HT1080 (cell line): ENCODE data around the gene KLRC2. TPM values are rescaled to one million over a fixed set of nuclear protein-coding genes. Genes with fewer than 3 reads are reported as not detected.

Source experiments
- total RNA-seq: library from RNA; depleted of rRNA; stranded (reverse); fragments of >200 nt; shearing (Covaris generic); gene quantifications from 2 replicates; pipeline ENCODE4 v1.2.3, GENCODE V29; 2014; rRNA removed

Gene KLRC2
- total RNA-seq, 1 experiment from 2014 or later = not detected

Other genes with a start within 250 kb of the KLRC2 start
- gene GABARAPL1, start 223.1 kb downstream of the KLRC2 start, total RNA-seq = 2.3 and 3.9 TPM in 2 replicates
- under 0.01 TPM in 1 of 2 replicates, not detected in the other for gene KLRD1, start 128.1 kb downstream of the KLRC2 start, total RNA-seq
- gene KLRK1, start 46.0 kb downstream of the KLRC2 start, total RNA-seq = not detected in 2 replicates
- not detected in 2 replicates for gene KLRC4, start 26.3 kb downstream of the KLRC2 start, total RNA-seq
- gene KLRC3, start 15.4 kb downstream of the KLRC2 start, total RNA-seq = not detected in 2 replicates
- 0.71 TPM in 1 of 2 replicates, not detected in the other for gene KLRC1, start 17.4 kb upstream of the KLRC2 start, total RNA-seq
- 1.3 and 1.4 TPM in 2 replicates for gene EIF2S3B, start 69.9 kb upstream of the KLRC2 start, total RNA-seq
- gene MAGOHB, start 177.6 kb upstream of the KLRC2 start, total RNA-seq = 86.5 and 97.5 TPM in 2 replicates
- gene STYK1, start 238.0 kb upstream of the KLRC2 start, total RNA-seq = 0.69 and 1.4 TPM in 2 replicates